ENCODE measurements around the gene AMBP.

AMBP gene

DNA sequence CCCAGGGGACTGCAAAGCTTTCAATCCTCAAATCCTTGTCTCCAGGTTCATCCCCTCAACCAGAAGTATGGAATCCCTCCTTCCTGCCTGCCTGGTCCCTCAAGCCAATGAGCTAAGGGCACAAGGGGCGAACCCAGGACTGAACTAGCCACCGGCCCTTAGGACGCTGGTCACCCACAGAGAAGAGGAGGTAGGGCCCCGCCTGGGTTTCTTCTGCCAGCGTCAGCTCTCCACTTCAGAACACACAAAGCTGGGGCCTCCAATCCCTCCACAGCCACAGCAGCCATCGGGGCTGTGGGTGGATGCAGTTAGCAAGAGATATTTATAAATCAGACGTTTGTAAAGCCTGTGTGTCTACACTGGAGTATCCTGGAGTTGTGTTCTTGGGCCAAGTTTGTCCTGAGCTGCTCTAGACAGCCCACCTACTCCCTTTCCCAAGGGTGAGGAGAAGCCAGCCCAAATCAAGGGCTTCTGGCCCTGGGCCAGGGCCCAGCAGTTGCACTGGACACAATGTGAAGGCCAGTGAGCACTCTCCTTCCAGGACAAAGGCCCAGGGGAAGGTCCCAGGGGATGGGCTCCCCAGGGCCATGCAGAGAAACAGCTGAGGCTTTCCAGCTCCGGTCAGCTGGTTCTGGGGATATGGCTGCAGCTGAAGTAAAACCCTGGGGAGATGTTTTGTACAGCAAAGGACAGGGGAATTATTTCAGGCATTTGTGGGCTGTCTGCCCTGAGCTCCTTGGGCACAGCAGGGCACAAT, 18.9 kb downstream of the AMBP start:
- Histone ChIP-seq H3K27ac (replicated peaks; ENCODE audit: low read length) (no peak overlapping the region), H3K79me1 (ENCODE audit: low read depth, low read length) (no peaks in the 10 kb centered on the region), H3K4me3 (ENCODE audit: low read length in 2 of 2) (no peak overlapping the region), H3K14ac (ENCODE audit: low read length) (no peak overlapping the region), H4K91ac (ENCODE audit: low read depth, low read length, poor library complexity) (no peak overlapping the region), H3K9ac (ENCODE audit: low read depth, low read length, poor library complexity) (no peak overlapping the region), H2BK120ac (ENCODE audit: low read depth, low read length) (no peak overlapping the region), H3K36me3 (replicated peaks in 1 of 2; ENCODE audit: control insufficient read depth in 2 of 2, insufficient read depth in 2 of 2, low read length in 2 of 2) (peaks cover 2 to 10% of the 10 kb centered on the region in 2 donors), H2AK5ac (ENCODE audit: low read depth, low read length) (no peak overlapping the region), H3K4me1 (ENCODE audit: control insufficient read depth in 2 of 2, insufficient read depth in 1 of 2, low read depth in 1 of 2, low read length in 2 of 2) (peaks cover 0 to 2% of the 10 kb centered on the region in 2 donors), H3K4me2 (ENCODE audit: insufficient read depth, low read length, poor library complexity, severe bottlenecking) (no peak overlapping the region), H3K4ac (ENCODE audit: low read length) (no peak overlapping the region), H2BK12ac (ENCODE audit: low read length) (no peak overlapping the region), H4K8ac (ENCODE audit: low read depth, low read length) (no peak overlapping the region), H3K18ac (ENCODE audit: low read length) (peak overlapping the region; percentile 23), H3K23ac (ENCODE audit: low read depth, low read length, poor library complexity) (no peak overlapping the region), H3K27me3 (ENCODE audit: control insufficient read depth in 3 of 3, insufficient read depth in 3 of 3, low read depth in 1 of 3, low read length in 3 of 3) (no peaks in the 10 kb centered on the region), H2BK5ac (ENCODE audit: low read length) (no peak overlapping the region), H2BK15ac (ENCODE audit: low read length) (no peak overlapping the region), H3K9me3 (replicated peaks in 1 of 2; ENCODE audit: control insufficient read depth in 2 of 2, insufficient read depth in 1 of 2, low read depth in 1 of 2, low read length in 2 of 2) (peaks cover 0 to 2% of the 10 kb centered on the region in 2 donors), H2AFZ (ENCODE audit: low read length) (no peak overlapping the region)
- DNase-seq (ENCODE audit: low spot score) = no peak
- WGBS, 2 donors (ENCODE audit: extremely low coverage in 2 of 2, insufficient read length in 2 of 2, insufficient replicate concordance in 1 of 2) = no CpG with 5 or more reads among the region's 8 CpGs

GRCh38 chr9:114058688-114059046, 19.4 kb downstream of the AMBP start:
- H2BK15ac ChIP-seq (ENCODE audit: low read length) = no peak overlapping the region
- no peak overlapping the region for H3K4me2 ChIP-seq (ENCODE audit: insufficient read depth, low read length, poor library complexity, severe bottlenecking)
- no peak overlapping the region for H3K23ac ChIP-seq (ENCODE audit: low read depth, low read length, poor library complexity)
- H3K4me3 ChIP-seq (ENCODE audit: low read length in 2 of 2) = no peak overlapping the region
- no peaks in the 10 kb centered on the region for H3K79me1 ChIP-seq (ENCODE audit: low read depth, low read length)
- H2AFZ ChIP-seq (ENCODE audit: low read length) = no peak overlapping the region
- H2BK120ac ChIP-seq (ENCODE audit: low read depth, low read length) = no peak overlapping the region
- H3K4ac ChIP-seq (ENCODE audit: low read length) = no peak overlapping the region
- no peak overlapping the region for H3K14ac ChIP-seq (ENCODE audit: low read length)
- no peak overlapping the region for H2BK12ac ChIP-seq (ENCODE audit: low read length)
- no peak overlapping the region for H3K9ac ChIP-seq (ENCODE audit: low read depth, low read length, poor library complexity)
- H4K8ac ChIP-seq (ENCODE audit: low read depth, low read length) = no peak overlapping the region
- H4K91ac ChIP-seq (ENCODE audit: low read depth, low read length, poor library complexity) = no peak overlapping the region
- H2BK5ac ChIP-seq (ENCODE audit: low read length) = no peak overlapping the region
- H3K4me1 ChIP-seq (ENCODE audit: control insufficient read depth in 2 of 2, insufficient read depth in 1 of 2, low read depth in 1 of 2, low read length in 2 of 2) = peaks cover 0 to 2% of the 10 kb centered on the region in 2 donors
- no CpG with 5 or more reads among the region's 4 CpGs for WGBS, 2 donors (ENCODE audit: extremely low coverage in 2 of 2, insufficient read length in 2 of 2, insufficient replicate concordance in 1 of 2)
- peaks cover 3 to 15% of the 10 kb centered on the region in 2 donors for H3K36me3 ChIP-seq (replicated peaks in 1 of 2; ENCODE audit: control insufficient read depth in 2 of 2, insufficient read depth in 2 of 2, low read length in 2 of 2)
- no peak overlapping the region for H3K27ac ChIP-seq (replicated peaks; ENCODE audit: low read length)
- H2AK5ac ChIP-seq (ENCODE audit: low read depth, low read length) = no peak overlapping the region
- DNase-seq (ENCODE audit: low spot score) = no peak
- H3K18ac ChIP-seq (ENCODE audit: low read length) = no peak overlapping the region
- H3K9me3 ChIP-seq (replicated peaks in 1 of 2; ENCODE audit: control insufficient read depth in 2 of 2, insufficient read depth in 1 of 2, low read depth in 1 of 2, low read length in 2 of 2) = peaks cover 0 to 2% of the 10 kb centered on the region in 2 donors
- H3K27me3 ChIP-seq (ENCODE audit: control insufficient read depth in 3 of 3, insufficient read depth in 3 of 3, low read depth in 1 of 3, low read length in 3 of 3) = no peaks in the 10 kb centered on the region

GRCh38 chr9:114057161-114057885, 20.8 kb downstream of the AMBP start:
- Histone ChIP-seq H2BK5ac (ENCODE audit: low read length) (no peak overlapping the region), H3K9ac (ENCODE audit: low read depth, low read length, poor library complexity) (no peak overlapping the region), H3K4ac (ENCODE audit: low read length) (no peak overlapping the region), H3K79me1 (ENCODE audit: low read depth, low read length) (no peaks in the 10 kb centered on the region), H2BK120ac (ENCODE audit: low read depth, low read length) (no peak overlapping the region), H3K4me2 (ENCODE audit: insufficient read depth, low read length, poor library complexity, severe bottlenecking) (no peak overlapping the region), H4K91ac (ENCODE audit: low read depth, low read length, poor library complexity) (no peak overlapping the region), H2BK15ac (ENCODE audit: low read length) (no peak overlapping the region), H3K27ac (replicated peaks; ENCODE audit: low read length) (no peak overlapping the region), H3K27me3 (ENCODE audit: control insufficient read depth in 3 of 3, insufficient read depth in 3 of 3, low read depth in 1 of 3, low read length in 3 of 3) (no peaks in the 10 kb centered on the region), H3K18ac (ENCODE audit: low read length) (no peak overlapping the region), H4K8ac (ENCODE audit: low read depth, low read length) (peak overlapping the region; percentile 77), H3K4me1 (ENCODE audit: control insufficient read depth in 2 of 2, insufficient read depth in 1 of 2, low read depth in 1 of 2, low read length in 2 of 2) (peaks cover 0 to 2% of the 10 kb centered on the region in 2 donors), H3K14ac (ENCODE audit: low read length) (no peak overlapping the region), H3K4me3 (ENCODE audit: low read length in 2 of 2) (no peak overlapping the region), H3K36me3 (replicated peaks in 1 of 2; ENCODE audit: control insufficient read depth in 2 of 2, insufficient read depth in 2 of 2, low read length in 2 of 2) (peaks cover 13 to 29% of the 10 kb centered on the region in 2 donors), H2AK5ac (ENCODE audit: low read depth, low read length) (no peak overlapping the region), H2AFZ (ENCODE audit: low read length) (no peak overlapping the region), H3K9me3 (replicated peaks in 1 of 2; ENCODE audit: control insufficient read depth in 2 of 2, insufficient read depth in 1 of 2, low read depth in 1 of 2, low read length in 2 of 2) (peaks cover 0 to 2% of the 10 kb centered on the region in 2 donors), H3K23ac (ENCODE audit: low read depth, low read length, poor library complexity) (no peak overlapping the region), H2BK12ac (ENCODE audit: low read length) (no peak overlapping the region)
- WGBS, 2 donors (ENCODE audit: extremely low coverage in 2 of 2, insufficient read length in 2 of 2, insufficient replicate concordance in 1 of 2) = no CpG with 5 or more reads among the region's 7 CpGs
- DNase-seq (ENCODE audit: low spot score) = no peak

DNA sequence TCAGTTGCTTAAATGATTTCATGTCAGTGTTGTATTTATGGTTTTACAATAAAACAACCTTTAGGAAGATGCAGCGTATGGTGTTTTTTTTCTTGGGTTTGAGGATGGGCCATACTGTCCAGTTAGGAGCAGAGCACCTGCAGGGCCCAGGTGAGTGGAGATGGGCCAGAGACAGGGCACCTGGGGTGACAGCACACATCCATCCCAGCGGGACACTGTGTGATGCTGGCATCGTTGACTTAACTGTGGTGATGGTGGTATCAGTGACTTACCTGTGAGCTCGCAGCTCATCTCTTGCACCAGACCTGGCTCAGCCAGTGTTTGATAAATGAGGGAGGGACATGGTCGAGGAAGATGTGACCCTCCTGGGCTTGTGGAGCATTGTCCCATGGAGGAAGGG, 21.6 kb downstream of the AMBP start:
- Histone ChIP-seq H2BK12ac (ENCODE audit: low read length) (no peak overlapping the region), H3K18ac (ENCODE audit: low read length) (no peak overlapping the region), H3K4ac (ENCODE audit: low read length) (no peak overlapping the region), H2AK5ac (ENCODE audit: low read depth, low read length) (no peak overlapping the region), H3K27ac (replicated peaks; ENCODE audit: low read length) (no peak overlapping the region), H3K9me3 (replicated peaks in 1 of 2; ENCODE audit: control insufficient read depth in 2 of 2, insufficient read depth in 1 of 2, low read depth in 1 of 2, low read length in 2 of 2) (peaks cover 0 to 2% of the 10 kb centered on the region in 2 donors), H3K27me3 (ENCODE audit: control insufficient read depth in 3 of 3, insufficient read depth in 3 of 3, low read depth in 1 of 3, low read length in 3 of 3) (no peaks in the 10 kb centered on the region), H3K4me1 (ENCODE audit: control insufficient read depth in 2 of 2, insufficient read depth in 1 of 2, low read depth in 1 of 2, low read length in 2 of 2) (peaks cover 0 to 2% of the 10 kb centered on the region in 2 donors), H4K91ac (ENCODE audit: low read depth, low read length, poor library complexity) (no peak overlapping the region), H2BK5ac (ENCODE audit: low read length) (no peak overlapping the region), H3K4me3 (ENCODE audit: low read length in 2 of 2) (no peak overlapping the region), H3K23ac (ENCODE audit: low read depth, low read length, poor library complexity) (no peak overlapping the region), H3K4me2 (ENCODE audit: insufficient read depth, low read length, poor library complexity, severe bottlenecking) (no peak overlapping the region), H3K79me1 (ENCODE audit: low read depth, low read length) (no peaks in the 10 kb centered on the region), H4K8ac (ENCODE audit: low read depth, low read length) (peak overlapping the region; percentile 77), H3K9ac (ENCODE audit: low read depth, low read length, poor library complexity) (no peak overlapping the region), H3K36me3 (replicated peaks in 1 of 2; ENCODE audit: control insufficient read depth in 2 of 2, insufficient read depth in 2 of 2, low read length in 2 of 2) (peaks cover 16 to 37% of the 10 kb centered on the region in 2 donors), H2BK15ac (ENCODE audit: low read length) (no peak overlapping the region), H3K14ac (ENCODE audit: low read length) (no peak overlapping the region), H2BK120ac (ENCODE audit: low read depth, low read length) (no peak overlapping the region), H2AFZ (ENCODE audit: low read length) (no peak overlapping the region)
- DNase-seq (ENCODE audit: low spot score) = no peak
- no CpG with 5 or more reads among the region's 5 CpGs for WGBS, 2 donors (ENCODE audit: extremely low coverage in 2 of 2, insufficient read length in 2 of 2, insufficient replicate concordance in 1 of 2)
